ENCODE measurements around the gene MAPK1. TPM values are rescaled to one million over a fixed set of nuclear protein-coding genes. Genes with fewer than 3 reads are reported as not detected.

MAPK1 gene
- total RNA-seq, 1 donor: 74.2 TPM

GRCh38 chr22:21860491-21861039 lies 6.9 kb downstream of the MAPK1 start:
- no peak for DNase-seq (ENCODE audit: low read depth)
- H3K4me3 ChIP-seq (ENCODE audit: low read depth, low read length): no peak overlapping the region
- no peak for TF ChIP-seq CTCF (IDR thresholded peaks at IDR 0.05; ENCODE audit: insufficient read depth, low read length)

GRCh38 chr22:21858025-21858764 lies 9.2 kb downstream of the MAPK1 start:
- H3K4me3 ChIP-seq (ENCODE audit: low read depth, low read length): no peak overlapping the region
- TF ChIP-seq CTCF (IDR thresholded peaks at IDR 0.05; ENCODE audit: insufficient read depth, low read length): no peak
- DNase-seq (ENCODE audit: low read depth): no peak

- DNase-seq (ENCODE audit: low read depth): no peak
- no peak for TF ChIP-seq CTCF (IDR thresholded peaks at IDR 0.05; ENCODE audit: insufficient read depth, low read length)
- H3K4me3 ChIP-seq (ENCODE audit: low read depth, low read length): no peak overlapping the region
These were observed 9.9 kb downstream of the MAPK1 start for GRCh38 chr22:21857481-21857914.

GRCh38 chr22:21856868-21857267 lies 10.6 kb downstream of the MAPK1 start:
- no peak for DNase-seq (ENCODE audit: low read depth)
- TF ChIP-seq CTCF (IDR thresholded peaks at IDR 0.05; ENCODE audit: insufficient read depth, low read length): no peak
- no peak overlapping the region for H3K4me3 ChIP-seq (ENCODE audit: low read depth, low read length)

GRCh38 chr22:21856197-21856596 lies 11.2 kb downstream of the MAPK1 start:
- no peak for DNase-seq (ENCODE audit: low read depth)
- TF ChIP-seq CTCF (IDR thresholded peaks at IDR 0.05; ENCODE audit: insufficient read depth, low read length): no peak
- no peak overlapping the region for H3K4me3 ChIP-seq (ENCODE audit: low read depth, low read length)

GRCh38 chr22:21855676-21856075 lies 11.8 kb downstream of the MAPK1 start:
- no peak for TF ChIP-seq CTCF (IDR thresholded peaks at IDR 0.05; ENCODE audit: insufficient read depth, low read length)
- DNase-seq (ENCODE audit: low read depth): no peak
- H3K4me3 ChIP-seq (ENCODE audit: low read depth, low read length): no peak overlapping the region

All from fibroblast of the aortic adventitia (primary cell).